Psoas muscle (tissue), 8 donors: Measurements from ENCODE around the gene ORC3. TPM values are rescaled to one million over a fixed set of nuclear protein-coding genes. Genes with fewer than 3 reads are reported as not detected.

Experiments used
- ATAC-seq, 4 donors: fragments of 200-7000 bp; cut with Tn5 transposase; one replicate each; pipeline ENCODE4 v1.9.1; 2020; ENCODE audit warnings: moderate library complexity in 3 of 4, mild to moderate bottlenecking in 2 of 4
- DNase-seq, 2 donors: peaks; one replicate each; pipeline ENCODE4 v3.0.0-alpha.2; 2020
- H3K27ac ChIP-seq: fragments of 200-600 bp; one replicate; pipeline ENCODE4 v1.8.0; 2022
- H3K27me3 ChIP-seq, 3 donors: fragments of 200-600 bp in 1 of 3; one replicate each; pipeline versions ENCODE4 v1.6.1 to v1.8.0; 2013 to 2022; ENCODE audit warnings: low read length in 2 of 3, mild to moderate bottlenecking in 2 of 3, moderate library complexity in 1 of 3; ENCODE audit not compliant: insufficient read depth in 3 of 3
- H3K36me3 ChIP-seq, 2 donors: fragments of 200-600 bp in 1 of 2; one replicate each; pipeline versions ENCODE4 v1.6.1 to v1.8.0; 2013 to 2022; ENCODE audit warnings: low read depth in 1 of 2, mild to moderate bottlenecking in 1 of 2, moderate library complexity in 1 of 2; ENCODE audit not compliant: insufficient read depth in 1 of 2
- H3K4me1 ChIP-seq: fragments of 200-600 bp; one replicate; pipeline ENCODE4 v1.8.0; 2022
- H3K4me3 ChIP-seq: fragments of 200-600 bp; one replicate; pipeline ENCODE4 v1.8.0; 2022; ENCODE audit warnings: mild to moderate bottlenecking
- H3K9me3 ChIP-seq: fragments of 200-600 bp; one replicate; pipeline ENCODE4 v1.8.0; 2022
- CTCF ChIP-seq: fragments of 200-600 bp; IDR thresholded peaks from one replicate; pipeline ENCODE4 v1.8.0; 2022; ENCODE audit warnings: antibody characterized with exemption
- WGBS, 3 donors: extraction: QIAGEN DNeasy Blood & Tissue Kit; methylation state at CpG; one replicate each; pipeline versions ENCODE4 v1.1.6 to v1.1.7; 2013; 5-methylcytosine and 5-hydroxymethylcytosine counted together
- intact Hi-C, 2 donors: fragments of 100-400 bp; cut with DNase I; formaldehyde crosslinking; loops; one replicate each; pipeline versions ENCODE4 v1.11.0 to v1.14.2; 2022
- polyA plus RNA-seq, 3 donors: library from polyadenylated mRNA; stranded (reverse); fragments of 200-250 nt; gene quantifications; one replicate each; pipeline ENCODE4 v1.2.3, GENCODE V29; 2013
- total RNA-seq, 4 donors: library from RNA; stranded (reverse); fragmentation: NEBNext Ultra II Directional in 2 of 4; extraction: Animal tissue kit (Norgen Biotek cat#: 25700) in 2 of 4; gene quantifications; one replicate each; pipeline versions ENCODE4 v1.2.1 to v1.2.4, GENCODE V29; 2021 to 2023
- donor health status: healthy with polysubstance abuse.
- donor health status: DM: no; HTN: no; CAD: no; lungs with moderate emphysema.
- donor health status: Bipolar disorder and iron deficiency.
- donor health status: healthy.
- donor health status: DM: yes; HTN: yes; CAD: no.
- donor health status: DM: no; HTN: no; CAD: no.
- donor health status: DM: no; HTN: no; CAD: no.
- donor health status: DM: yes; HTN: yes; CAD: no.

The ORC3 gene
- total and polyA plus RNA-seq, 7 donors: 14.5 to 44.0 (median 19.6) TPM

GRCh38 chr6:87663434-87663833, 73.5 kb downstream of the ORC3 start:
- Histone ChIP-seq H3K4me1 (peaks cover 44% of the 10 kb centered on the region), H3K4me3 (no peak overlapping the region), H3K9me3 (no peaks in the 10 kb centered on the region), H3K27ac (peak overlapping the region; percentile 67), H3K27me3 (no peaks in the 10 kb centered on the region), H3K36me3 (peaks cover 0 to 21% of the 10 kb centered on the region in 2 donors)
- DNase-seq (no peak), ATAC-seq (peak in 1 of 4 donors; percentile 18)
- intact Hi-C loops: no loop called here
- no peak for TF ChIP-seq CTCF
- 45 to 56% (median 55%) methylated on average over 2 of the region's 2 CpGs for WGBS, 3 donors

GRCh38 chr6:87664921-87665485, 75.1 kb downstream of the ORC3 start:
- intact Hi-C loops: no loop called here
- Histone ChIP-seq H3K27me3 (no peaks in the 10 kb centered on the region), H3K36me3 (peaks cover 0 to 32% of the 10 kb centered on the region in 2 donors), H3K9me3 (no peaks in the 10 kb centered on the region), H3K27ac (peak overlapping the region; percentile 67), H3K4me3 (no peak overlapping the region), H3K4me1 (peaks cover 31% of the 10 kb centered on the region)
- TF ChIP-seq CTCF: no peak
- ATAC-seq (no peak), DNase-seq (no peak)

GRCh38 chr6:87667032-87667431, 77.1 kb downstream of the ORC3 start:
- H3K27ac ChIP-seq: no peak overlapping the region
- H3K4me3 ChIP-seq: no peak overlapping the region
- H3K4me1 ChIP-seq: peaks cover 25% of the 10 kb centered on the region
- no peak for TF ChIP-seq CTCF
- H3K36me3 ChIP-seq: peaks cover 3 to 33% of the 10 kb centered on the region in 2 donors
- no peaks in the 10 kb centered on the region for H3K27me3 ChIP-seq
- ATAC-seq (no peak), DNase-seq (no peak)
- H3K9me3 ChIP-seq: no peaks in the 10 kb centered on the region
- intact Hi-C loops: no loop called here

GRCh38 chr6:87668013-87668412, 78.1 kb downstream of the ORC3 start:
- TF ChIP-seq CTCF: no peak
- no peaks in the 10 kb centered on the region for H3K9me3 ChIP-seq
- no peaks in the 10 kb centered on the region for H3K27me3 ChIP-seq
- 58 to 84% (median 65%) methylated on average over 2 of the region's 2 CpGs for WGBS, 3 donors
- no peak overlapping the region for H3K4me3 ChIP-seq
- DNase-seq: no peak
- H3K4me1 ChIP-seq: peaks cover 30% of the 10 kb centered on the region
- intact Hi-C loops: no loop called here
- peak overlapping the region; percentile 31 for H3K27ac ChIP-seq
- ATAC-seq: no peak
- peaks cover 3 to 33% of the 10 kb centered on the region in 2 donors for H3K36me3 ChIP-seq

- H3K27ac ChIP-seq: peak overlapping the region; percentile 72
- peaks cover 6 to 40% of the 10 kb centered on the region in 2 donors for H3K36me3 ChIP-seq
- intact Hi-C loops: no loop called here
These were observed 79.1 kb downstream of the ORC3 start for GRCh38 chr6:87669051-87669450.

More at GRCh38 chr6:87669051-87669450, 79.1 kb downstream of the ORC3 start:
- DNase-seq: no peak
- no peak for ATAC-seq
- H3K4me3 ChIP-seq: no peak overlapping the region
- WGBS, 3 donors: 73 to 77% (median 74%) methylated on average over 3 of the region's 3 CpGs
- H3K9me3 ChIP-seq: no peaks in the 10 kb centered on the region
- peaks cover 28% of the 10 kb centered on the region for H3K4me1 ChIP-seq
- TF ChIP-seq CTCF: no peak
- no peaks in the 10 kb centered on the region for H3K27me3 ChIP-seq
